ENCODE results near the gene NKD1. TPM values are rescaled to one million over a fixed set of nuclear protein-coding genes. Genes with fewer than 3 reads are reported as not detected.

NKD1 gene
- total and polyA plus RNA-seq, 2 donors (not counting 1 experiment from before 2014, with no cell fraction given), result 0.16 to 1.9 TPM

DNA sequence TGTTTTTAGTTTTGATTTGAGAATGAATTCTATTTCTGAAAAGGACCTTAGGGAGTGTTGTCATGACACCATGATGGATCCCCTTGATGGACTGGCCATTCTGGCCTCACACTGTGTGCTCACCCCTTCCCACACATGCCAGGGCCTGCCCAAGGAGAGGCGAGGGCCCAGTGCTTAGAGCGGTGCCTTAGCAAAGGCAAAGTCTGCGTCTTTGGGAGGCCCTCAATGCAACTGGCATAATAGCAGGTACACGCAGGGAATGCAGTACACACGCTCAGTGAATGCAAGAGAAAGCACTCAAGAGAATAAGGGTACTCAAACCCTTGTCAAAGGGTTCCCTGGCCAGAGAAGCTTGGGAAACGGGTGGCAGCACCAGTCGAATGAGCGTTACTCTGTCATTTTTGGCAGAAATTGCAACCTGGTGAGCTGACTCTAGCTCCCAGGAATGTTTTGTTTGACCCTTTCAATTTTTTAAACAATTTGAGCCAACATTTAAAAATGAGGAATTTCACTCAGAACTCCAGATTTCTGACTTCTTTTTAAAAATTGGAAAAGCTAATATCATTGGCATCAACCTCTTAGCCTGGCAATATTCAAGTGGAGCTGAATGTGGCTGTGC lies 32.1 kb downstream of the NKD1 start:
- Histone ChIP-seq H3K27me3 (replicated peaks in 1 of 4; ENCODE audit: control extremely low read depth in 1 of 4, control insufficient read depth in 3 of 4, insufficient read depth in 4 of 4, low read length in 3 of 4) (no peaks in the 10 kb centered on the region), H3K9me3 (ENCODE audit: control extremely low read depth in 1 of 3, control insufficient read depth in 2 of 3, insufficient read depth in 1 of 3, low read length in 2 of 3) (peaks cover 0 to 5% (median 0%) of the 10 kb centered on the region in 3 donors), H3K27ac (ENCODE audit: low read length in 2 of 2) (no peak overlapping the region), H3K36me3 (replicated peaks in 1 of 2; ENCODE audit: control extremely low read depth in 1 of 2, control insufficient read depth in 1 of 2, extremely low read depth in 1 of 2, insufficient read depth in 2 of 2, low read length in 1 of 2) (no peaks in the 10 kb centered on the region), H2AFZ (ENCODE audit: insufficient read depth, low read depth, low read length, poor library complexity, severe bottlenecking) (no peak overlapping the region), H4K20me1 (ENCODE audit: control insufficient read depth, insufficient read depth, low read length, poor library complexity, severe bottlenecking) (no peaks in the 10 kb centered on the region), H3K4me1 (ENCODE audit: control insufficient read depth in 2 of 2, insufficient read depth in 2 of 2, low read length in 2 of 2) (peaks cover 6 to 13% of the 10 kb centered on the region in 2 donors), H3K79me2 (ENCODE audit: control insufficient read depth, insufficient read depth, low read length) (no peaks in the 10 kb centered on the region), H3K9ac (ENCODE audit: low read length) (no peak overlapping the region), H3K4me3 (ENCODE audit: control extremely low read depth in 1 of 5, extremely low read depth in 1 of 5, insufficient read depth in 1 of 5, low read depth in 2 of 5, low read length in 4 of 5) (no peak overlapping the region), H3K4me2 (replicated peaks; ENCODE audit: low read depth, low read length, poor library complexity, severe bottlenecking) (no peak overlapping the region)
- intact Hi-C loops (cut with micrococcal nuclease), result no loop called here
- ChIA-PET CTCF (interaction anchor here (0.9 kb wide), 1 partner anchor 64 kb away, joined by 4 read pairs; no protein-coding TSS in a partner anchor), POLR2A (no interaction called here)
- 98% methylated on average over 8 of the region's 8 CpGs for WGBS (ENCODE audit: insufficient coverage)
- H3K27ac Mint-ChIP-seq, result no peak overlapping the region
- TF ChIP-seq EZH2 (IDR thresholded peaks at IDR 0.05; ENCODE audit: borderline replicate concordance, insufficient read depth, low read depth, low read length, poor library complexity, severe bottlenecking), result no peak
- TF ChIP-seq, protein P1, sequence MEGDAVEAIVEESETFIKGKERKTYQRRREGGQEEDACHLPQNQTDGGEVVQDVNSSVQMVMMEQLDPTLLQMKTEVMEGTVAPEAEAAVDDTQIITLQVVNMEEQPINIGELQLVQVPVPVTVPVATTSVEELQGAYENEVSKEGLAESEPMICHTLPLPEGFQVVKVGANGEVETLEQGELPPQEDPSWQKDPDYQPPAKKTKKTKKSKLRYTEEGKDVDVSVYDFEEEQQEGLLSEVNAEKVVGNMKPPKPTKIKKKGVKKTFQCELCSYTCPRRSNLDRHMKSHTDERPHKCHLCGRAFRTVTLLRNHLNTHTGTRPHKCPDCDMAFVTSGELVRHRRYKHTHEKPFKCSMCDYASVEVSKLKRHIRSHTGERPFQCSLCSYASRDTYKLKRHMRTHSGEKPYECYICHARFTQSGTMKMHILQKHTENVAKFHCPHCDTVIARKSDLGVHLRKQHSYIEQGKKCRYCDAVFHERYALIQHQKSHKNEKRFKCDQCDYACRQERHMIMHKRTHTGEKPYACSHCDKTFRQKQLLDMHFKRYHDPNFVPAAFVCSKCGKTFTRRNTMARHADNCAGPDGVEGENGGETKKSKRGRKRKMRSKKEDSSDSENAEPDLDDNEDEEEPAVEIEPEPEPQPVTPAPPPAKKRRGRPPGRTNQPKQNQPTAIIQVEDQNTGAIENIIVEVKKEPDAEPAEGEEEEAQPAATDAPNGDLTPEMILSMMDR (IDR thresholded peaks at IDR 0.05), result no peak
- H3K9me3 Mint-ChIP-seq (ENCODE audit: insufficient read depth), result peaks cover 3% of the 10 kb centered on the region
- no peak for ATAC-seq (ENCODE audit: low read depth)
- peaks cover 9% of the 10 kb centered on the region for H3K4me1 Mint-ChIP-seq
- DNase-seq, result no peak
- no peaks in the 10 kb centered on the region for H3K27me3 Mint-ChIP-seq
- H3K4me3 Mint-ChIP-seq, result no peak overlapping the region

DNA sequence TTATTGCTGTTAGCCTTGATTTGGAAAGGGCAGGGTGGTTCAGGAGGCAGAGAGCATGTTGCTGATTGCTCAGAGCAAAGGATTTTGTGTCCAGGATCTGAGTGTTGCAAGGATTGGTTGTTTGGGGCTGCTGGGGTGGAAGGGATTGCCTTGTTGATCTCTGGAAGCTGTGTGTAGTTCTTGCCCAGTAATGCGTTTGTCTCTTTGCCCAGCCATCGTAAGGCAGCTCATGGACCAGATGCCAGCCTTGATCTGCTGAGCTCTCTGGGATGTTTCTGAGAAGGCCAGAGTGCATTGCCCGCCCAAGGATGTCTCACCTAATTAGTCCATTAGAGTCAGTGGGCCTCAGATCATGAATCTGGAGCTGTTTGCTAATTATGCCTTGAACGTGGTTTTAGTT lies 33.6 kb downstream of the NKD1 start:
- no peak overlapping the region for H3K4me3 ChIP-seq (ENCODE audit: control extremely low read depth in 1 of 5, extremely low read depth in 1 of 5, insufficient read depth in 1 of 5, low read depth in 2 of 5, low read length in 4 of 5)
- H3K4me3 Mint-ChIP-seq, result no peak overlapping the region
- H3K9me3 Mint-ChIP-seq (ENCODE audit: insufficient read depth), result peaks cover 3% of the 10 kb centered on the region
- no peaks in the 10 kb centered on the region for H3K27me3 Mint-ChIP-seq
- H3K4me1 ChIP-seq (ENCODE audit: control insufficient read depth in 2 of 2, insufficient read depth in 2 of 2, low read length in 2 of 2), result peaks cover 6 to 13% of the 10 kb centered on the region in 2 donors
- POLR2A ChIA-PET, result no interaction called here
- H3K9me3 ChIP-seq (ENCODE audit: control extremely low read depth in 1 of 3, control insufficient read depth in 2 of 3, insufficient read depth in 1 of 3, low read length in 2 of 3), result peaks cover 0 to 5% (median 0%) of the 10 kb centered on the region in 3 donors
- no peak overlapping the region for H2AFZ ChIP-seq (ENCODE audit: insufficient read depth, low read depth, low read length, poor library complexity, severe bottlenecking)
- H3K9ac ChIP-seq (ENCODE audit: low read length), result no peak overlapping the region
- peaks cover 9% of the 10 kb centered on the region for H3K4me1 Mint-ChIP-seq
- no peaks in the 10 kb centered on the region for H3K36me3 ChIP-seq (replicated peaks in 1 of 2; ENCODE audit: control extremely low read depth in 1 of 2, control insufficient read depth in 1 of 2, extremely low read depth in 1 of 2, insufficient read depth in 2 of 2, low read length in 1 of 2)
- CTCF ChIA-PET, result interaction anchor here (1.1 kb wide), 1 partner anchor 83 kb away, joined by 3 read pairs; no protein-coding TSS in a partner anchor
- H3K27ac Mint-ChIP-seq, result no peak overlapping the region
- H3K27me3 ChIP-seq (replicated peaks in 1 of 4; ENCODE audit: control extremely low read depth in 1 of 4, control insufficient read depth in 3 of 4, insufficient read depth in 4 of 4, low read length in 3 of 4), result no peaks in the 10 kb centered on the region
- no peaks in the 10 kb centered on the region for H3K79me2 ChIP-seq (ENCODE audit: control insufficient read depth, insufficient read depth, low read length)
- intact Hi-C loops (cut with micrococcal nuclease), result no loop called here
- no peak overlapping the region for H3K4me2 ChIP-seq (replicated peaks; ENCODE audit: low read depth, low read length, poor library complexity, severe bottlenecking)
- no peak for ATAC-seq (ENCODE audit: low read depth)
- no peak overlapping the region for H3K27ac ChIP-seq (ENCODE audit: low read length in 2 of 2)
- WGBS (ENCODE audit: insufficient coverage), result 96% methylated on average over 3 of the region's 4 CpGs
- DNase-seq, result no peak
- TF ChIP-seq, protein P1 (IDR thresholded peaks at IDR 0.05), result no peak
- no peak for TF ChIP-seq EZH2 (IDR thresholded peaks at IDR 0.05; ENCODE audit: borderline replicate concordance, insufficient read depth, low read depth, low read length, poor library complexity, severe bottlenecking)
- no peaks in the 10 kb centered on the region for H4K20me1 ChIP-seq (ENCODE audit: control insufficient read depth, insufficient read depth, low read length, poor library complexity, severe bottlenecking)
